Skeletal muscle tissue (tissue), 4 donors: Measurements from ENCODE around the gene CFI. TPM values are rescaled to one million over a fixed set of nuclear protein-coding genes. Genes with fewer than 3 reads are reported as not detected.

Experiments
- H3K27ac ChIP-seq: one replicate; pipeline ENCODE4 v1.7.0; 2013; ENCODE audit warnings: mild to moderate bottlenecking, low read depth, low read length, inconsistent platforms
- H3K27me3 ChIP-seq, 3 donors: one replicate each; pipeline ENCODE4 v1.7.0; 2013; ENCODE audit warnings: low read length in 3 of 3; ENCODE audit not compliant: control insufficient read depth in 3 of 3, insufficient read depth in 3 of 3
- H3K36me3 ChIP-seq, 3 donors: one replicate each; pipeline ENCODE4 v1.7.0; 2013; ENCODE audit warnings: low read length in 3 of 3; ENCODE audit not compliant: control insufficient read depth in 3 of 3, insufficient read depth in 3 of 3
- H3K4me1 ChIP-seq, 3 donors: one replicate each; pipeline ENCODE4 v1.7.0; 2013; ENCODE audit warnings: low read length in 3 of 3, mild to moderate bottlenecking in 3 of 3; ENCODE audit not compliant: control insufficient read depth in 3 of 3, insufficient read depth in 3 of 3
- H3K4me3 ChIP-seq, 3 donors: one replicate each; pipeline ENCODE4 v1.7.0; 2013; ENCODE audit warnings: low read length in 3 of 3
- H3K9ac ChIP-seq, 3 donors: one replicate each; pipeline ENCODE4 v1.7.0; 2013; ENCODE audit warnings: low read length in 3 of 3, mild to moderate bottlenecking in 3 of 3, moderate library complexity in 2 of 3, low read depth in 1 of 3
- H3K9me3 ChIP-seq, 3 donors: one replicate each; pipeline ENCODE4 v1.7.0; 2013; ENCODE audit warnings: low read length in 3 of 3; ENCODE audit not compliant: control insufficient read depth in 3 of 3
- total RNA-seq: library from RNA; depleted of rRNA; stranded (reverse); fragments of >200 nt; gene quantifications from one replicate; pipeline ENCODE4 v1.2.3, GENCODE V29; 2014
- donor health status: Osteomylitis.

Gene CFI
- total RNA-seq, 1 donor from 2014 or later: 5.7 TPM

GRCh38 chr4:109722357-109722756 lies 79.4 kb downstream of the CFI start:
- Histone ChIP-seq H3K27ac (no peak overlapping the region), H3K9ac (no peak overlapping the region), H3K9me3 (no peaks in the 10 kb centered on the region), H3K27me3 (no peaks in the 10 kb centered on the region), H3K4me3 (no peak overlapping the region), H3K4me1 (no peaks in the 10 kb centered on the region), H3K36me3 (peaks cover 0 to 2% (median 0%) of the 10 kb centered on the region in 3 donors)

- Histone ChIP-seq H3K4me3 (no peak overlapping the region), H3K27me3 (no peaks in the 10 kb centered on the region), H3K36me3 (peaks cover 3 to 14% (median 8%) of the 10 kb centered on the region in 3 donors), H3K9me3 (no peaks in the 10 kb centered on the region), H3K27ac (no peak overlapping the region), H3K4me1 (no peaks in the 10 kb centered on the region), H3K9ac (no peak overlapping the region)
Measured at GRCh38 chr4:109721033-109721432, 80.8 kb downstream of the CFI start.

- Histone ChIP-seq H3K4me3 (no peak overlapping the region), H3K4me1 (no peaks in the 10 kb centered on the region), H3K27me3 (no peaks in the 10 kb centered on the region), H3K9me3 (no peaks in the 10 kb centered on the region), H3K9ac (no peak overlapping the region), H3K36me3 (peaks cover 3 to 14% (median 8%) of the 10 kb centered on the region in 3 donors), H3K27ac (no peak overlapping the region)
Measured at GRCh38 chr4:109719604-109720003, 82.2 kb downstream of the CFI start.

- no peak overlapping the region for H3K9ac ChIP-seq
- H3K4me3 ChIP-seq: no peak overlapping the region
- no peaks in the 10 kb centered on the region for H3K9me3 ChIP-seq
- H3K4me1 ChIP-seq: no peaks in the 10 kb centered on the region
- no peaks in the 10 kb centered on the region for H3K27me3 ChIP-seq
- H3K27ac ChIP-seq: no peak overlapping the region
- H3K36me3 ChIP-seq: peaks cover 3 to 17% (median 14%) of the 10 kb centered on the region in 3 donors
Measured at GRCh38 chr4:109718759-109719158, 83.0 kb downstream of the CFI start.

- Histone ChIP-seq H3K9ac (no peak overlapping the region), H3K4me3 (no peak overlapping the region), H3K4me1 (no peaks in the 10 kb centered on the region), H3K9me3 (no peaks in the 10 kb centered on the region), H3K27me3 (no peaks in the 10 kb centered on the region), H3K36me3 (peaks cover 6 to 24% (median 22%) of the 10 kb centered on the region in 3 donors), H3K27ac (no peak overlapping the region)
Measured at GRCh38 chr4:109713500-109713899, 88.3 kb downstream of the CFI start.

- H3K36me3 ChIP-seq: peaks cover 3 to 17% (median 10%) of the 10 kb centered on the region in 3 donors
- no peaks in the 10 kb centered on the region for H3K27me3 ChIP-seq
- H3K27ac ChIP-seq: no peak overlapping the region
- no peaks in the 10 kb centered on the region for H3K4me1 ChIP-seq
- H3K9me3 ChIP-seq: no peaks in the 10 kb centered on the region
- no peak overlapping the region for H3K4me3 ChIP-seq
- H3K9ac ChIP-seq: no peak overlapping the region
Measured at GRCh38 chr4:109708990-109709389, 92.8 kb downstream of the CFI start.

- Histone ChIP-seq H3K9me3 (no peaks in the 10 kb centered on the region), H3K27me3 (no peaks in the 10 kb centered on the region), H3K4me1 (peaks cover 3 to 4% (median 4%) of the 10 kb centered on the region in 3 donors), H3K9ac (no peak overlapping the region), H3K4me3 (no peak overlapping the region), H3K36me3 (peaks cover 3 to 12% (median 8%) of the 10 kb centered on the region in 3 donors), H3K27ac (no peak overlapping the region)
Measured at GRCh38 chr4:109708435-109708834, 93.4 kb downstream of the CFI start.

- no peaks in the 10 kb centered on the region for H3K9me3 ChIP-seq
- peak overlapping the region; percentile 82 to 92 (median 92) for H3K4me3 ChIP-seq
- peaks cover 8 to 11% (median 9%) of the 10 kb centered on the region in 3 donors for H3K4me1 ChIP-seq
- H3K27ac ChIP-seq: peak overlapping the region; percentile 72
- H3K27me3 ChIP-seq: no peaks in the 10 kb centered on the region
- H3K36me3 ChIP-seq: peaks cover 0 to 5% (median 3%) of the 10 kb centered on the region in 3 donors
- H3K9ac ChIP-seq: peak overlapping the region; percentile 76 to 82 (median 78)
Measured at GRCh38 chr4:109703664-109704361, 98.0 kb downstream of the CFI start.

GRCh38 chr4:109702950-109703663 lies 98.7 kb downstream of the CFI start, which contains the start of gene CASP6:
TSS of gene CASP6 (minus strand) at chr4:109703445. CDS start at chr4:109703395, 50 bp downstream.
- peak within 1 kb of the TSS; percentile 82 to 92 (median 92) for H3K4me3 ChIP-seq
- peak within 1 kb of the TSS; percentile 76 to 86 (median 82) for H3K9ac ChIP-seq
- peak within 1 kb of the TSS; percentile 72 for H3K27ac ChIP-seq

More at GRCh38 chr4:109702950-109703663, 98.7 kb downstream of the CFI start, which contains the start of gene CASP6:
- Histone ChIP-seq H3K36me3 (peaks cover 0 to 1% (median 1%) of the 10 kb centered on the region in 3 donors), H3K9me3 (no peaks in the 10 kb centered on the region), H3K27me3 (no peaks in the 10 kb centered on the region), H3K4me1 (peaks cover 8 to 11% (median 9%) of the 10 kb centered on the region in 3 donors)
